Vagina (tissue), 2 donors: ENCODE measurements around the gene DPF3. TPM values are rescaled to one million over a fixed set of nuclear protein-coding genes. Genes with fewer than 3 reads are reported as not detected.

Experiments
- DNase-seq, 2 donors: peaks; one replicate each; pipeline ENCODE4 v3.0.0-alpha.2; 2017; ENCODE audit errors: extremely low spot score in 2 of 2
- H3K27ac ChIP-seq: fragments of 200-600 bp; sonication (generic); one replicate; pipeline ENCODE4 v1.5.1; 2019
- H3K27me3 ChIP-seq: fragments of 200-600 bp; sonication (generic); one replicate; pipeline ENCODE4 v1.5.1; 2019
- H3K36me3 ChIP-seq, 2 donors: fragments of 200-600 bp; sonication (generic); one replicate each; pipeline ENCODE4 v1.5.1; 2017 to 2019
- H3K4me1 ChIP-seq: fragments of 200-600 bp; sonication (generic); one replicate; pipeline ENCODE4 v1.5.1; 2019
- H3K4me3 ChIP-seq, 2 donors: fragments of 200-600 bp; sonication (generic); 1 replicate in 1 of 2; 2 replicates in 1 of 2; pipeline ENCODE4 v1.5.1; 2016 to 2019
- H3K9me3 ChIP-seq: fragments of 200-600 bp; sonication (generic); one replicate; pipeline ENCODE4 v1.5.1; 2019
- POLR2A ChIP-seq, 2 donors: fragments of 450-650 bp; IDR thresholded peaks; one replicate each; pipeline ENCODE4 v1.6.1; 2017; ENCODE audit warnings: antibody characterized with exemption in 2 of 2, mild to moderate bottlenecking in 2 of 2, moderate library complexity in 2 of 2
- POLR2AphosphoS5 ChIP-seq, 2 donors: sonication (generic); formaldehyde crosslinking; IDR thresholded peaks; one replicate each; pipeline ENCODE4 v1.9.0; 2017; ENCODE audit warnings: antibody characterized with exemption in 2 of 2, mild to moderate bottlenecking in 2 of 2, low read depth in 1 of 2; ENCODE audit not compliant: insufficient read depth in 1 of 2
- intact Hi-C: fragments of 100-400 bp; cut with DNase I; formaldehyde crosslinking; loops from one replicate; pipeline ENCODE4 v1.15.1; 2023
- total RNA-seq: library from RNA; depleted of rRNA; stranded (reverse); fragments of >200 nt; gene quantifications from one replicate; pipeline ENCODE4 v1.2.3, GENCODE V29; 2016
- TF ChIP-seq, protein P1 (sequence below), 3 experiments: fragments of 450-650 bp in 2 of 3; fragments of 200-600 bp in 1 of 3; sonication (generic) in 1 of 3; IDR thresholded peaks; one replicate each; pipeline ENCODE4 v1.5.1; 2017 to 2019; ENCODE audit warnings: antibody characterized with exemption in 3 of 3, mild to moderate bottlenecking in 2 of 3, moderate library complexity in 2 of 3

The DPF3 gene
- total RNA-seq, 1 donor from 2014 or later, result not detected

- no peak overlapping the region for H3K4me3 ChIP-seq
- no peaks in the 10 kb centered on the region for H3K4me1 ChIP-seq
- H3K27me3 ChIP-seq, result no peaks in the 10 kb centered on the region
- no peaks in the 10 kb centered on the region for H3K36me3 ChIP-seq
- intact Hi-C loops, result no loop called here
- TF ChIP-seq POLR2AphosphoS5 (IDR thresholded peaks at IDR 0.05; ENCODE audit: insufficient read depth in 1 of 2, low read depth in 1 of 2), result no peak
- TF ChIP-seq, protein P1, sequence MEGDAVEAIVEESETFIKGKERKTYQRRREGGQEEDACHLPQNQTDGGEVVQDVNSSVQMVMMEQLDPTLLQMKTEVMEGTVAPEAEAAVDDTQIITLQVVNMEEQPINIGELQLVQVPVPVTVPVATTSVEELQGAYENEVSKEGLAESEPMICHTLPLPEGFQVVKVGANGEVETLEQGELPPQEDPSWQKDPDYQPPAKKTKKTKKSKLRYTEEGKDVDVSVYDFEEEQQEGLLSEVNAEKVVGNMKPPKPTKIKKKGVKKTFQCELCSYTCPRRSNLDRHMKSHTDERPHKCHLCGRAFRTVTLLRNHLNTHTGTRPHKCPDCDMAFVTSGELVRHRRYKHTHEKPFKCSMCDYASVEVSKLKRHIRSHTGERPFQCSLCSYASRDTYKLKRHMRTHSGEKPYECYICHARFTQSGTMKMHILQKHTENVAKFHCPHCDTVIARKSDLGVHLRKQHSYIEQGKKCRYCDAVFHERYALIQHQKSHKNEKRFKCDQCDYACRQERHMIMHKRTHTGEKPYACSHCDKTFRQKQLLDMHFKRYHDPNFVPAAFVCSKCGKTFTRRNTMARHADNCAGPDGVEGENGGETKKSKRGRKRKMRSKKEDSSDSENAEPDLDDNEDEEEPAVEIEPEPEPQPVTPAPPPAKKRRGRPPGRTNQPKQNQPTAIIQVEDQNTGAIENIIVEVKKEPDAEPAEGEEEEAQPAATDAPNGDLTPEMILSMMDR (IDR thresholded peaks at IDR 0.05), result no peak
- TF ChIP-seq POLR2A (IDR thresholded peaks at IDR 0.05), result no peak
- no peak overlapping the region for H3K27ac ChIP-seq
- no peak for DNase-seq
- no peaks in the 10 kb centered on the region for H3K9me3 ChIP-seq
These were observed 230.8 kb downstream of the DPF3 start for GRCh38 chr14:72663076-72663487.

DNA sequence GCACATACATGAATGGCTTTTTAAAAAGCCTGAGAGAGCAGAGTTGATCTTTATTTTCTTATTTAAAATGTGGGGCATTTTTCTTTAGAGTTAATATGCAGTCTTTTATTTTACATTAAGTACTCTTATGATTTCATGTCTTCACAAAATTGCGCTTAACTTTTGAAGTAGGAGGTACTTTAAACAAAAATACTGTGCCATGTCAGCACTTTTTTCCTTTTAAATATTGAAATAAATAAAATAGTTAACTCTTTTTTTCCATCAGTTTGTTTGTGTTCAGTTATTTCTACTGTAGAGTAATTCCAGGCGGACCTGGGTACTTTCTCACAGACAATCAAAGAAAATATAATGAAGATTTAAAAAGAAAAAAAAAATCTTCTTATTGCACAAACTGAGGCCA lies 231.7 kb downstream of the DPF3 start:
- intact Hi-C loops, result no loop called here
- no peaks in the 10 kb centered on the region for H3K27me3 ChIP-seq
- no peaks in the 10 kb centered on the region for H3K9me3 ChIP-seq
- no peak overlapping the region for H3K27ac ChIP-seq
- TF ChIP-seq, protein P1 (IDR thresholded peaks at IDR 0.05), result no peak
- TF ChIP-seq POLR2AphosphoS5 (IDR thresholded peaks at IDR 0.05; ENCODE audit: insufficient read depth in 1 of 2, low read depth in 1 of 2), result no peak
- TF ChIP-seq POLR2A (IDR thresholded peaks at IDR 0.05), result no peak
- H3K4me3 ChIP-seq, result no peak overlapping the region
- no peak for DNase-seq
- no peaks in the 10 kb centered on the region for H3K36me3 ChIP-seq
- no peaks in the 10 kb centered on the region for H3K4me1 ChIP-seq

GRCh38 chr14:72657214-72657921 lies 236.5 kb downstream of the DPF3 start:
- no peaks in the 10 kb centered on the region for H3K9me3 ChIP-seq
- H3K36me3 ChIP-seq, result no peaks in the 10 kb centered on the region
- no peaks in the 10 kb centered on the region for H3K27me3 ChIP-seq
- intact Hi-C loops, result no loop called here
- DNase-seq, result no peak
- no peak overlapping the region for H3K27ac ChIP-seq
- TF ChIP-seq POLR2AphosphoS5 (IDR thresholded peaks at IDR 0.05; ENCODE audit: insufficient read depth in 1 of 2, low read depth in 1 of 2) (no peak), POLR2A (IDR thresholded peaks at IDR 0.05) (no peak)
- TF ChIP-seq, protein P1 (IDR thresholded peaks at IDR 0.05), result no peak
- no peaks in the 10 kb centered on the region for H3K4me1 ChIP-seq
- H3K4me3 ChIP-seq, result no peak overlapping the region

GRCh38 chr14:72653026-72653425 lies 240.9 kb downstream of the DPF3 start:
- Histone ChIP-seq H3K4me1 (no peaks in the 10 kb centered on the region), H3K27ac (no peak overlapping the region), H3K4me3 (no peak overlapping the region), H3K27me3 (no peaks in the 10 kb centered on the region), H3K36me3 (no peaks in the 10 kb centered on the region), H3K9me3 (no peaks in the 10 kb centered on the region)
- TF ChIP-seq, protein P1 (IDR thresholded peaks at IDR 0.05), result no peak
- TF ChIP-seq POLR2A (IDR thresholded peaks at IDR 0.05) (no peak), POLR2AphosphoS5 (IDR thresholded peaks at IDR 0.05; ENCODE audit: insufficient read depth in 1 of 2, low read depth in 1 of 2) (no peak)
- intact Hi-C loops, result no loop called here
- no peak for DNase-seq

- TF ChIP-seq POLR2AphosphoS5 (IDR thresholded peaks at IDR 0.05; ENCODE audit: insufficient read depth in 1 of 2, low read depth in 1 of 2) (no peak), POLR2A (IDR thresholded peaks at IDR 0.05) (no peak)
- TF ChIP-seq, protein P1 (IDR thresholded peaks at IDR 0.05), result no peak
- DNase-seq, result peak in 1 of 2 donors; percentile 56
- Histone ChIP-seq H3K9me3 (no peaks in the 10 kb centered on the region), H3K4me3 (no peak overlapping the region), H3K27me3 (no peaks in the 10 kb centered on the region), H3K36me3 (no peaks in the 10 kb centered on the region), H3K27ac (no peak overlapping the region), H3K4me1 (no peaks in the 10 kb centered on the region)
- intact Hi-C loops, result no loop called here
These were observed 241.7 kb downstream of the DPF3 start for GRCh38 chr14:72652179-72652578.
